Panc1 (cell line): ENCODE results near the gene POLR2F. TPM values are rescaled to one million over a fixed set of nuclear protein-coding genes. Genes with fewer than 3 reads are reported as not detected.
"Not testable (repeated sequence)": the region's sequence is repeated elsewhere in the genome, so short reads cannot be mapped to it uniquely, and the experiment has no call there.

Experiments
- ATAC-seq: fragments of 200-7000 bp; cut with Tn5 transposase; 2 replicates; pipeline ENCODE4 v1.9.1; 2020; ENCODE audit warnings: mild to moderate bottlenecking, moderate library complexity
- BruUV-seq: library from RNA; stranded (reverse); fragments of 400-500 nt; replicated peaks from 2 replicates; lab custom pipeline; 2021; lab: Mats Ljungman, UMichigan
- CTCF ChIA-PET: fragments of 300-600 bp; sonication (Branson Sonifier 250); formaldehyde crosslinking; loops from one replicate; lab custom pipeline; 2022; ENCODE audit warnings: antibody characterized with exemption; lab: Charles Lee
- POLR2A ChIA-PET: fragments of 300-600 bp; sonication (Branson Sonifier 250); formaldehyde crosslinking; loops from one replicate; lab custom pipeline; 2022; ENCODE audit warnings: antibody characterized with exemption; lab: Charles Lee
- DNase-seq: peaks from one replicate; pipeline ENCODE4 v3.0.0-alpha.2; 2010; ENCODE audit warnings: low read depth, low spot score
- H3K27ac ChIP-seq: 2 replicates; pipeline ENCODE4 v1.5.1; 2011; ENCODE audit warnings: mild to moderate bottlenecking, low read length, inconsistent platforms
- H3K27me3 ChIP-seq: fragments of 200-500 bp; sonication (Bioruptor generic); 2 replicates; pipeline ENCODE4 v1.6.0; 2014; ENCODE audit warnings: low read length, inconsistent platforms; ENCODE audit not compliant: control insufficient read depth, insufficient read depth
- H3K36me3 ChIP-seq: fragments of 200-500 bp; sonication (Bioruptor generic); 2 replicates; pipeline ENCODE4 v1.5.1; 2014; ENCODE audit warnings: inconsistent platforms, mild to moderate bottlenecking, low read length, moderate library complexity; ENCODE audit not compliant: control insufficient read depth, insufficient read depth
- H3K4me1 ChIP-seq: 2 replicates; pipeline ENCODE4 v1.5.1; 2011; ENCODE audit warnings: inconsistent platforms, mild to moderate bottlenecking, low read length, moderate library complexity; ENCODE audit not compliant: control insufficient read depth, insufficient read depth
- H3K4me3 ChIP-seq, 2 experiments: 2 replicates each; pipeline ENCODE4 v1.5.1; 2011 to 2012; ENCODE audit warnings: low read depth in 2 of 2, low read length in 2 of 2, mild to moderate bottlenecking in 2 of 2, inconsistent platforms in 1 of 2, moderate library complexity in 1 of 2
- H3K9me3 ChIP-seq: fragments of 200-500 bp; sonication (Bioruptor generic); 2 replicates; pipeline ENCODE4 v1.5.1; 2014; ENCODE audit warnings: low read depth, mild to moderate bottlenecking, inconsistent platforms, low read length, moderate library complexity; ENCODE audit not compliant: control insufficient read depth, insufficient read depth
- CTCF ChIP-seq: fragments of 450-650 bp; IDR thresholded peaks from 2 replicates; pipeline ENCODE4 v1.5.1; 2017; ENCODE audit warnings: mild to moderate bottlenecking
- POLR2AphosphoS5 ChIP-seq: IDR thresholded peaks from 2 replicates; pipeline ENCODE4 v1.6.1; 2012; ENCODE audit warnings: mild to moderate bottlenecking, low read depth, low read length, moderate library complexity
- REST ChIP-seq, 2 experiments: IDR thresholded peaks; 2 replicates each; pipeline ENCODE4 v1.6.1; 2011 to 2012; ENCODE audit warnings: low read depth in 2 of 2, control low read depth in 1 of 2, low read length in 1 of 2, mild to moderate bottlenecking in 1 of 2, moderate library complexity in 1 of 2; ENCODE audit not compliant: insufficient read depth in 1 of 2
- SIN3A ChIP-seq: IDR thresholded peaks from 2 replicates; pipeline ENCODE4 v1.6.1; 2012; ENCODE audit warnings: low read depth, mild to moderate bottlenecking, low read length, moderate library complexity, borderline replicate concordance; ENCODE audit not compliant: insufficient read depth
- TCF7L2 ChIP-seq: IDR thresholded peaks from 2 replicates; pipeline ENCODE4 v1.6.1; 2011; ENCODE audit warnings: mild to moderate bottlenecking, low read depth, low read length, inconsistent platforms
- in situ Hi-C: cut with HindIII; loops from 2 replicates; pipeline ENCODE4 v1.10.0; 2016; ENCODE audit warnings: low sequenced_read_pairs, low pct_unique_long_range_greater_than_20kb
- intact Hi-C: fragments of 100-400 bp; cut with micrococcal nuclease; formaldehyde crosslinking; loops from one replicate; pipeline ENCODE4 v1.10.0; 2022; ENCODE audit not compliant: unreplicated experiment
- total RNA-seq: library from RNA; stranded (reverse); gene quantifications from one replicate; pipeline ENCODE4 v1.2.1, GENCODE V29; 2021; ENCODE audit not compliant: unreplicated experiment

The POLR2F gene
- total RNA-seq, 1 experiment from 2014 or later = 89.7 TPM

GRCh38 chr22:37954686-37955085 lies 1.2 kb downstream of the POLR2F start:
- BruUV-seq = no TSS peak
- no peak for TF ChIP-seq SIN3A
- TF ChIP-seq POLR2AphosphoS5 = no peak
- TF ChIP-seq CTCF = no peak
- no peak for TF ChIP-seq TCF7L2
- TF ChIP-seq REST (IDR thresholded peaks at IDR 0.05; ENCODE audit: insufficient read depth in 1 of 2, low read depth in 2 of 2, low read length in 1 of 2) = no peak
- POLR2A ChIA-PET = interaction anchor here (0.6 to 0.7 kb wide), 2 partner anchors 16 to 148 kb away, joined by 3 to 8 read pairs; no protein-coding TSS in a partner anchor
- peak overlapping the region; percentile 18; the same call in 1 of the 2 replicates for H3K27ac ChIP-seq
- in situ Hi-C loops = no loop called here
- peak overlapping the region; percentile 83 to 93 for H3K4me3 ChIP-seq
- peaks cover 6% of the 10 kb centered on the region; the same call in 1 of the 2 replicates for H3K4me1 ChIP-seq
- CTCF ChIA-PET = interaction anchor here (0.7 kb wide), 2 partner anchors 144 to 169 kb away, joined by 4 to 7 read pairs; no protein-coding TSS in a partner anchor
- no peaks in the 10 kb centered on the region for H3K27me3 ChIP-seq
- no peaks in the 10 kb centered on the region; the same call in none of the 2 replicates for H3K36me3 ChIP-seq
- DNase-seq = no peak
- no peaks in the 10 kb centered on the region for H3K9me3 ChIP-seq
- ATAC-seq = no peak
- intact Hi-C loops = no loop called here

- H3K9me3 ChIP-seq, POLR2A ChIA-PET, in situ Hi-C loops, CTCF ChIA-PET, H3K4me1 ChIP-seq, DNase-seq, H3K4me3 ChIP-seq, BruUV-seq, intact Hi-C loops, H3K27me3 ChIP-seq, H3K36me3 ChIP-seq, H3K27ac ChIP-seq, ATAC-seq: not testable (repeated sequence)
Observed at GRCh38 chr22:37955825-37956397, 2.4 kb downstream of the POLR2F start.

- Histone ChIP-seq H3K36me3 (no peaks in the 10 kb centered on the region; the same call in none of the 2 replicates), H3K4me3 (no peak overlapping the region), H3K9me3 (no peaks in the 10 kb centered on the region), H3K4me1 (peaks cover 6% of the 10 kb centered on the region; the same call in 1 of the 2 replicates), H3K27me3 (no peaks in the 10 kb centered on the region), H3K27ac (no peak overlapping the region)
- ChIA-PET POLR2A (no interaction called here), CTCF (no interaction called here)
- intact Hi-C loops (no loop called here), in situ Hi-C loops (no loop called here)
- ATAC-seq (no peak), DNase-seq (no peak)
- no peak for TF ChIP-seq SIN3A
- TF ChIP-seq CTCF = no peak
- no peak for TF ChIP-seq REST (IDR thresholded peaks at IDR 0.05; ENCODE audit: insufficient read depth in 1 of 2, low read depth in 2 of 2, low read length in 1 of 2)
- TF ChIP-seq TCF7L2 = no peak
- TF ChIP-seq POLR2AphosphoS5 = no peak
- BruUV-seq = no TSS peak
Observed at GRCh38 chr22:37957232-37957631, 3.7 kb downstream of the POLR2F start.
